ENCODE results near the gene PCDHB13.
"Not testable (repeated sequence)": the region's sequence is repeated elsewhere in the genome, so short reads cannot be mapped to it uniquely, and the experiment has no call there.

The PCDHB13 gene

DNA sequence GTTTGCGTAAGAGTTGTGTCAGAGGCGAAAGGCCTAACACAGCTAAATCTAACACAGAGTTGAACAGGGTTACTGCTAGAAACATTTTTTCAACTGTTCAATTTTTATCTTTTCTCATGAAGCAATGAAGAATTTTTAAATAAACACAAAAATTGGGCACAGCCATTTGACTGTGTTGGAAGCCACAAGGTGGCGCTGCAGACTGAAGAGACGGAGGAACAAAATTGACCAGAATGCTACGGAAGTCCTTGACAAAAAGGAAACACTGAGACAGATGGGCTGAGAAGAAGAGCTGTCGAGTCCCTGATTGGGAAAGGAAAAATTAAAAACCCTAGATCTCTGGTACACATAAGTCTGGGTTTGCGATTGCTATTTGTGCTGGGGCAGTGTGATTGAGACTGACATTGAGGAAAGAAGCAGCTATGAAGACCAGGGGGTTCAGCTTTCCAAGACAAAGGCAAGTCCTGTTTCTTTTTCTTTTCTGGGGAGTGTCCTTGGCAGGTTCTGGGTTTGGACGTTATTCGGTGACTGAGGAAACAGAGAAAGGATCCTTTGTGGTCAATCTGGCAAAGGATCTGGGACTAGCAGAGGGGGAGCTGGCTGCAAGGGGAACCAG, 26.7 kb upstream of the PCDHB13 start, which contains the start of gene PCDHB9:
PCDHB9 (plus strand) TSS at position 265 of the 616 bp plus-strand sequence; CDS start at position 423, 158 bp downstream.
- FAIRE-seq (peak; percentile 46), DNase-seq (ENCODE audit: insufficient read length, low spot score) (peak; percentile 60)
- TF ChIP-seq, protein P1, sequence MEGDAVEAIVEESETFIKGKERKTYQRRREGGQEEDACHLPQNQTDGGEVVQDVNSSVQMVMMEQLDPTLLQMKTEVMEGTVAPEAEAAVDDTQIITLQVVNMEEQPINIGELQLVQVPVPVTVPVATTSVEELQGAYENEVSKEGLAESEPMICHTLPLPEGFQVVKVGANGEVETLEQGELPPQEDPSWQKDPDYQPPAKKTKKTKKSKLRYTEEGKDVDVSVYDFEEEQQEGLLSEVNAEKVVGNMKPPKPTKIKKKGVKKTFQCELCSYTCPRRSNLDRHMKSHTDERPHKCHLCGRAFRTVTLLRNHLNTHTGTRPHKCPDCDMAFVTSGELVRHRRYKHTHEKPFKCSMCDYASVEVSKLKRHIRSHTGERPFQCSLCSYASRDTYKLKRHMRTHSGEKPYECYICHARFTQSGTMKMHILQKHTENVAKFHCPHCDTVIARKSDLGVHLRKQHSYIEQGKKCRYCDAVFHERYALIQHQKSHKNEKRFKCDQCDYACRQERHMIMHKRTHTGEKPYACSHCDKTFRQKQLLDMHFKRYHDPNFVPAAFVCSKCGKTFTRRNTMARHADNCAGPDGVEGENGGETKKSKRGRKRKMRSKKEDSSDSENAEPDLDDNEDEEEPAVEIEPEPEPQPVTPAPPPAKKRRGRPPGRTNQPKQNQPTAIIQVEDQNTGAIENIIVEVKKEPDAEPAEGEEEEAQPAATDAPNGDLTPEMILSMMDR (IDR thresholded peaks at IDR 0.05; ENCODE audit: insufficient read depth, missing control alignments), result peak; percentile 23

DNA sequence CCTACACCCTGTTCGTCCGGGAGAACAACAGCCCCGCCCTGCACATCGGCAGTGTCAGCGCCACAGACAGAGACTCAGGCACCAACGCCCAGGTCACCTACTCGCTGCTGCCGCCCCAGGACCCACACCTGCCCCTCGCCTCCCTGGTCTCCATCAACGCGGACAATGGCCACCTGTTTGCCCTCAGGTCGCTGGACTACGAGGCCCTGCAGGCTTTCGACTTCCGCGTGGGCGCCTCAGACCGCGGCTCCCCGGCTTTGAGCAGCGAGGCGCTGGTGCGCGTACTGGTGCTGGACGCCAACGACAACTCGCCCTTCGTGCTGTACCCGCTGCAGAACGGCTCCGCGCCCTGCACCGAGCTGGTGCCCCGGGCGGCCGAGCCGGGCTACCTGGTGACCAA, 25.0 kb upstream of the PCDHB13 start:
- FAIRE-seq; DNase-seq (ENCODE audit: insufficient read length, low spot score): not testable (repeated sequence)

- DNase-seq (ENCODE audit: insufficient read length, low spot score); FAIRE-seq: not testable (repeated sequence)
These were observed 24.6 kb upstream of the PCDHB13 start for GRCh38 chr5:141189131-141189530.

DNA sequence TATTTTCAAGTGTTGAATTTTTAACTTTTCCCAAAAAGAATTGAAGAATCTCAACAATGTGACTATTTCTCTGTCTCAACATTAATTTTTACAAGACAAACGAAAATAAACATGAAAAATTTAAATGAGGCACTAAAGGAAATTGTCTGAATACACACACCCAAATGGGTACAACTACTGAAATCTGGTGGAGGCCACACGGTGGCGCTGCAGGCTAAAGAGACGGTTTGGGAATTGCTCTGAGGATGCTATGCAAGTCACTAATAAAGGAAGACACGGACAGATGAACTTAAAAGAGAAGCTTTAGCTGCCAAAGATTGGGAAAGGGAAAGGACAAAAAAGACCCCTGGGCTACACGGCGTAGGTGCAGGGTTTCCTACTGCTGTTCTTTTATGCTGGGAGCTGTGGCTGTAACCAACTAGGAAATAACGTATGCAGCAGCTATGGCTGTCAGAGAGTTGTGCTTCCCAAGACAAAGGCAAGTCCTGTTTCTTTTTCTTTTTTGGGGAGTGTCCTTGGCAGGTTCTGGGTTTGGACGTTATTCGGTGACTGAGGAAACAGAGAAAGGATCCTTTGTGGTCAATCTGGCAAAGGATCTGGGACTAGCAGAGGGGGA, 21.5 kb upstream of the PCDHB13 start, which contains the start of gene PCDHB10:
PCDHB10 (plus strand) TSS at position 244 of the 616 bp plus-strand sequence; CDS start at position 444, 200 bp downstream.
- DNase-seq (ENCODE audit: insufficient read length, low spot score) (peak; percentile 66), FAIRE-seq (peak; percentile 75)

GRCh38 chr5:141194332-141194731, 19.4 kb upstream of the PCDHB13 start:
- not testable (repeated sequence) for FAIRE-seq; DNase-seq (ENCODE audit: insufficient read length, low spot score)

More for the DNA sequence above, 21.5 kb upstream of the PCDHB13 start, which contains the start of gene PCDHB10:
- TF ChIP-seq, protein P1 (IDR thresholded peaks at IDR 0.05; ENCODE audit: insufficient read depth, missing control alignments), result peak; percentile 16

GRCh38 chr5:141196363-141196762, 17.4 kb upstream of the PCDHB13 start:
- TF ChIP-seq, protein P1 (IDR thresholded peaks at IDR 0.05; ENCODE audit: insufficient read depth, missing control alignments), result no peak
- FAIRE-seq (no peak), DNase-seq (ENCODE audit: insufficient read length, low spot score) (no peak)

GRCh38 chr5:141199359-141200235, 14.1 kb upstream of the PCDHB13 start, which contains the start of gene PCDHB11:
PCDHB11 (plus strand) TSS chr5:141199627; CDS start chr5:141199775, 148 bp downstream.
- TF ChIP-seq, protein P1 (IDR thresholded peaks at IDR 0.05; ENCODE audit: insufficient read depth, missing control alignments), result peak; percentile 21
- FAIRE-seq (peak; percentile 95), DNase-seq (ENCODE audit: insufficient read length, low spot score) (no peak)

GRCh38 chr5:141201126-141201525, 12.6 kb upstream of the PCDHB13 start:
- FAIRE-seq; DNase-seq (ENCODE audit: insufficient read length, low spot score): not testable (repeated sequence)

DNA sequence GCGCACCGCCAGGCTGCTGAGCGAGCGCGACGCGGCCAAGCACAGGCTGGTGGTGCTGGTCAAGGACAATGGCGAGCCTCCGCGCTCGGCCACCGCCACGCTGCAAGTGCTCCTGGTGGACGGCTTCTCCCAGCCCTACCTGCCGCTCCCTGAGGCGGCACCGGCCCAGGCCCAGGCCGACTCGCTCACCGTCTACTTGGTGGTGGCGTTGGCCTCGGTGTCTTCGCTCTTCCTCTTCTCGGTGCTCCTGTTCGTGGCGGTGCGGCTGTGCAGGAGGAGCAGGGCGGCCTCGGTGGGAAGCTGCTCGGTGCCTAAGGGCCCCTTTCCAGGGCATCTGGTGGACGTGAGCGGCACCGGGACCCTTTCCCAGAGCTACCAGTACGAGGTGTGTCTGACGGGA, 12.1 kb upstream of the PCDHB13 start:
- FAIRE-seq; DNase-seq (ENCODE audit: insufficient read length, low spot score): not testable (repeated sequence)

All from D721Med (cell line).